ENCODE results near the gene ZNF280D.

Gene ZNF280D

DNA sequence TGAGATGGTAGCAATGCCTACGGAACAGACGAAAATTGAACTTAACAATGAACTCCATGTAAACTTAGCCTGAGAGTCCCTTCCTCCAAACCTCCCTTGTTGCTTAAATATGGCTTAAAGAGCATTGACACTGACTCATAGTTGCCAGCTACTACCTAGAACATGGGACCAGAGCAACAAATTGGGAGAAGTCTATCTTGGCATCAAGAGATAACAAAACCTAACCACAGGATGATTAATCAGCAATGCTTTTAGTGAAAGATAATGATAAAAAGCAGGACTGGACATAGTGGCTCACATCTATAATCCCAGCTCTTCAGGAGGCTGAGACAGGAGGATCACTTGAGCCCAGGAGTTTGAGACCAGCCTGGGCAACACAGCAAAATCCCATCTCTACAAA lies 150.5 kb downstream of the ZNF280D start:
- TF ChIP-seq, protein P1, sequence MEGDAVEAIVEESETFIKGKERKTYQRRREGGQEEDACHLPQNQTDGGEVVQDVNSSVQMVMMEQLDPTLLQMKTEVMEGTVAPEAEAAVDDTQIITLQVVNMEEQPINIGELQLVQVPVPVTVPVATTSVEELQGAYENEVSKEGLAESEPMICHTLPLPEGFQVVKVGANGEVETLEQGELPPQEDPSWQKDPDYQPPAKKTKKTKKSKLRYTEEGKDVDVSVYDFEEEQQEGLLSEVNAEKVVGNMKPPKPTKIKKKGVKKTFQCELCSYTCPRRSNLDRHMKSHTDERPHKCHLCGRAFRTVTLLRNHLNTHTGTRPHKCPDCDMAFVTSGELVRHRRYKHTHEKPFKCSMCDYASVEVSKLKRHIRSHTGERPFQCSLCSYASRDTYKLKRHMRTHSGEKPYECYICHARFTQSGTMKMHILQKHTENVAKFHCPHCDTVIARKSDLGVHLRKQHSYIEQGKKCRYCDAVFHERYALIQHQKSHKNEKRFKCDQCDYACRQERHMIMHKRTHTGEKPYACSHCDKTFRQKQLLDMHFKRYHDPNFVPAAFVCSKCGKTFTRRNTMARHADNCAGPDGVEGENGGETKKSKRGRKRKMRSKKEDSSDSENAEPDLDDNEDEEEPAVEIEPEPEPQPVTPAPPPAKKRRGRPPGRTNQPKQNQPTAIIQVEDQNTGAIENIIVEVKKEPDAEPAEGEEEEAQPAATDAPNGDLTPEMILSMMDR (conservative IDR thresholded peaks at IDR 0.05), result no peak
- H3K27ac ChIP-seq, result no peak overlapping the region

All from VCaP (cell line).